Smooth muscle cell (in vitro differentiated cells): ENCODE data around the gene ANO10. TPM values are rescaled to one million over a fixed set of nuclear protein-coding genes. Genes with fewer than 3 reads are reported as not detected.
A peak's percentile ranks its signal among the peaks of the same experiment; 100 is the strongest.

Experiments
- DNase-seq: peaks from one replicate; lab custom pipeline; 2025; ENCODE audit not compliant: unreplicated experiment; lab: John Stamatoyannopoulos, UW
- H2AFZ ChIP-seq: fragments of 200-600 bp; sonication (generic); 2 replicates; pipeline ENCODE4 v1.6.0; 2016; ENCODE audit warnings: antibody characterized with exemption, low read depth, mild to moderate bottlenecking
- H3F3A ChIP-seq: fragments of 200-600 bp; sonication (generic); 2 replicates; pipeline ENCODE4 v1.6.0; 2017; ENCODE audit warnings: antibody characterized with exemption, low read depth
- H3K27ac ChIP-seq: fragments of 200-600 bp; sonication (generic); 2 replicates; pipeline ENCODE4 v1.5.1; 2016; ENCODE audit warnings: low read depth, mild to moderate bottlenecking
- H3K27me3 ChIP-seq: fragments of 200-600 bp; sonication (generic); 2 replicates; pipeline ENCODE4 v1.6.1; 2016; ENCODE audit warnings: low read depth, mild to moderate bottlenecking
- H3K36me3 ChIP-seq: fragments of 200-600 bp; sonication (generic); 2 replicates; pipeline ENCODE4 v1.5.1; 2016; ENCODE audit warnings: low read depth
- H3K4me1 ChIP-seq: fragments of 200-600 bp; sonication (generic); 2 replicates; pipeline ENCODE4 v1.5.1; 2016; ENCODE audit warnings: low read depth
- H3K4me2 ChIP-seq: fragments of 200-600 bp; sonication (generic); 2 replicates; pipeline ENCODE4 v1.6.0; 2016; ENCODE audit warnings: mild to moderate bottlenecking
- H3K4me3 ChIP-seq: fragments of 200-600 bp; sonication (generic); 2 replicates; pipeline ENCODE4 v1.5.1; 2016; ENCODE audit warnings: mild to moderate bottlenecking
- H3K79me2 ChIP-seq: fragments of 200-600 bp; sonication (generic); 2 replicates; pipeline ENCODE4 v1.6.0; 2016; ENCODE audit warnings: low read depth, mild to moderate bottlenecking
- H3K9ac ChIP-seq: fragments of 200-600 bp; sonication (generic); 2 replicates; pipeline ENCODE4 v1.6.0; 2016; ENCODE audit warnings: low read depth
- H3K9me3 ChIP-seq: fragments of 200-600 bp; sonication (generic); replicated peaks from 2 replicates; pipeline ENCODE4 v1.5.1; 2016; ENCODE audit warnings: low read depth
- H4K20me1 ChIP-seq: fragments of 200-600 bp; sonication (generic); 2 replicates; pipeline ENCODE4 v1.6.0; 2016; ENCODE audit warnings: low read depth
- CTCF ChIP-seq: fragments of 200-600 bp; sonication (generic); IDR thresholded peaks from 2 replicates; pipeline ENCODE4 v1.5.1; 2017; ENCODE audit warnings: borderline replicate concordance, mild to moderate bottlenecking, antibody characterized with exemption; ENCODE audit not compliant: insufficient read depth, poor library complexity, severe bottlenecking
- WGBS: methylation state at CpG from one replicate; pipeline ENCODE4 v1.1.7; 2016; ENCODE audit warnings: low lambda C conversion rate; 5-methylcytosine and 5-hydroxymethylcytosine counted together
- polyA plus RNA-seq: library from polyadenylated mRNA; unstranded; fragments of >200 nt; fragmentation: Nextera tagmentation; extraction: Ambion mirVana; gene quantifications from 2 replicates; pipeline ENCODE4 v1.2.1, GENCODE V29; 2016
- total RNA-seq: library from RNA; depleted of rRNA; stranded (reverse); fragments of >200 nt; gene quantifications from 2 replicates; pipeline ENCODE4 v1.2.3, GENCODE V29; 2014

Gene ANO10
- total and polyA plus RNA-seq, 2 experiments from 2014 or later = 19.2 to 25.3 TPM

DNA sequence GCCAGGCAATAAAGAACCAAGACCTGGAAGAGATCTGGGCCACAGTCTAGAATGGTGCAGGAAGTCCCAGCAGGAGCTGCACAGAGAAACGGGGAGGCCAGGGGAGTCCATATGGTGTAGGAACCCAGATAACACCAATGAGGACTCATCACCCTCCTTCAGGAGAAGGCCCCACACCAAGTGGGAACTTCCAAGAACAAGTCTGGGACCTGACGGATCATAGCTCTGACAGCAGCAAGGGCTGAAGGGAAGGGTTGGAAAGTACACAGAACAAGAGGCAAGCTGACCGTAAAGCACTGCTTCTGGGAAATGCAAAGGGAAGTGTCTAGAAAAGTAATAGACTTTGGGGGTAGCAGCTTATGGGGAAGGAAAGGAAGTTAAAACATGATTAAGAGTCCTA is 34.5 kb downstream of the ANO10 start:
- no peak overlapping the region for H3K4me3 ChIP-seq
- H4K20me1 ChIP-seq = peaks cover 5% of the 10 kb centered on the region
- H3K4me1 ChIP-seq = no peaks in the 10 kb centered on the region
- H3K27ac ChIP-seq = no peak overlapping the region
- no peaks in the 10 kb centered on the region for H3F3A ChIP-seq
- 94% methylated on average over 3 of the region's 3 CpGs for WGBS
- H3K36me3 ChIP-seq = no peaks in the 10 kb centered on the region
- H3K9ac ChIP-seq = no peak overlapping the region
- no peaks in the 10 kb centered on the region for H3K9me3 ChIP-seq
- no peak for DNase-seq
- no peak overlapping the region for H3K4me2 ChIP-seq
- TF ChIP-seq CTCF = no peak
- no peak overlapping the region for H2AFZ ChIP-seq
- no peaks in the 10 kb centered on the region for H3K79me2 ChIP-seq
- H3K27me3 ChIP-seq = no peaks in the 10 kb centered on the region

DNA sequence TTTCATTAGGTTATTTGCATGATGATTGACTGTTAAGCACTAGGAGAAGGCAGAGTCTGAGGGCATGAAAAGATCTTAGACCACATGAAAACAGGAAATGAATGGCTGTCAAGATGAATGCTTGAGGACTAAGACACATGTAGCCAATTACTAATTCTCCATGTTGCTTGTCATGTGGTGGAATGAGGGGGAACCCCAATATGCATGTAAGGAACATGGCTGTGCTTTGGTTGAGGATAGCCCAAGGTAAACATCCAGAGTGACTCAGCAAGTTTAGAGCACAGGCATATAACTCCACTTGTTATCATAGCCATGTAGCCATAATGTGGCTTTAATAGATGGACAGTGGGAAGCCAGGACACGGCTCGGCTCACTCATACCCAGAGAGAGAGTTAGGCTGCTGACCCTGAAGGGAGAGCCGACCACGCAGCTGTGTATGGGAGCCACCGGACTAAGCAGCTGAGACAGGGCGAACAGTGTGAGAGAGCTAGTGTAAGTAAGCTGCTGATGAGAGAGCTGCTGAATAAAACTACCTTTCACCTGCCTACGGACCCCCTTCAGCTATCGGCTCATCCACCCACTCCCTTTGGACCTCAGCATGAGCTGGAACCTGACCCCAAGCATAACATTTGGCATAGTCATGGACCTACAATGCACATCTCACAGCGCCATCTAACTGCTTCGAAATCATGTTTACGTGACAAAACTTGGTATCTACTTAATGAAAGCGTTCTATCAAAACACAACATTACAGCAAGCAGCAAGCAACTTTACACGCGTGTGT is 37.6 kb downstream of the ANO10 start:
- no peaks in the 10 kb centered on the region for H3F3A ChIP-seq
- no peak for TF ChIP-seq CTCF
- no peak overlapping the region for H3K4me3 ChIP-seq
- H3K4me2 ChIP-seq = no peak overlapping the region
- no peaks in the 10 kb centered on the region for H3K9me3 ChIP-seq
- peaks cover 5% of the 10 kb centered on the region for H4K20me1 ChIP-seq
- H3K27me3 ChIP-seq = no peaks in the 10 kb centered on the region
- no peak overlapping the region for H3K9ac ChIP-seq
- DNase-seq = no peak
- H2AFZ ChIP-seq = no peak overlapping the region
- no peaks in the 10 kb centered on the region for H3K4me1 ChIP-seq
- H3K36me3 ChIP-seq = no peaks in the 10 kb centered on the region
- 98% methylated on average over 14 of the region's 14 CpGs for WGBS
- no peaks in the 10 kb centered on the region for H3K79me2 ChIP-seq
- no peak overlapping the region for H3K27ac ChIP-seq

GRCh38 chr3:43583481-43583880 is 38.3 kb downstream of the ANO10 start:
- no peak overlapping the region for H3K4me2 ChIP-seq
- no peak overlapping the region for H2AFZ ChIP-seq
- no peaks in the 10 kb centered on the region for H3K4me1 ChIP-seq
- H3K27me3 ChIP-seq = no peaks in the 10 kb centered on the region
- H3K36me3 ChIP-seq = no peaks in the 10 kb centered on the region
- no peak for DNase-seq
- no peak overlapping the region for H3K4me3 ChIP-seq
- H3F3A ChIP-seq = no peaks in the 10 kb centered on the region
- no peak for TF ChIP-seq CTCF
- WGBS = 96% methylated on average over 4 of the region's 4 CpGs
- no peaks in the 10 kb centered on the region for H3K79me2 ChIP-seq
- H3K9ac ChIP-seq = no peak overlapping the region
- H3K9me3 ChIP-seq = no peaks in the 10 kb centered on the region
- H3K27ac ChIP-seq = peak overlapping the region; percentile 33
- peaks cover 5% of the 10 kb centered on the region for H4K20me1 ChIP-seq

- H3K36me3 ChIP-seq = no peaks in the 10 kb centered on the region
- H3F3A ChIP-seq = no peaks in the 10 kb centered on the region
- no peaks in the 10 kb centered on the region for H3K79me2 ChIP-seq
- H3K9ac ChIP-seq = no peak overlapping the region
- H3K4me3 ChIP-seq = no peak overlapping the region
- TF ChIP-seq CTCF = no peak
- DNase-seq = no peak
- no peak overlapping the region for H3K4me2 ChIP-seq
- no peaks in the 10 kb centered on the region for H3K4me1 ChIP-seq
- no peaks in the 10 kb centered on the region for H3K9me3 ChIP-seq
- WGBS = 71% methylated on average over 1 of the region's 1 CpG
- peak overlapping the region; percentile 33 for H3K27ac ChIP-seq
- peaks cover 5% of the 10 kb centered on the region for H4K20me1 ChIP-seq
- no peaks in the 10 kb centered on the region for H3K27me3 ChIP-seq
- no peak overlapping the region for H2AFZ ChIP-seq
Observed at GRCh38 chr3:43582866-43583265, 38.9 kb downstream of the ANO10 start.
